ENCODE measurements around the gene OGDH. TPM values are rescaled to one million over a fixed set of nuclear protein-coding genes. Genes with fewer than 3 reads are reported as not detected.

OGDH gene
- total and polyA plus RNA-seq, 2 experiments from 2014 or later: 13.5 to 76.9 TPM

- H2AFZ ChIP-seq: no peak overlapping the region
- DNase-seq (ENCODE audit: low spot score): peak; percentile 43
Observed at GRCh38 chr7:44561962-44562621, 44.3 kb upstream of the OGDH start.

More at GRCh38 chr7:44561962-44562621, 44.3 kb upstream of the OGDH start:
- no peak overlapping the region for H3K4me3 ChIP-seq
- no peak for TF ChIP-seq JUNB (IDR thresholded peaks at IDR 0.05; ENCODE audit: unreplicated experiment)
- no peak for TF ChIP-seq POLR2AphosphoS5 (IDR thresholded peaks at IDR 0.05; ENCODE audit: low read depth)
- TF ChIP-seq CTCF (conservative IDR thresholded peaks at IDR 0.05; ENCODE audit: low read depth in 2 of 2): no peak
- TF ChIP-seq EZH2 (IDR thresholded peaks at IDR 0.05; ENCODE audit: low read depth, unreplicated experiment): no peak
- TF ChIP-seq EZH2phosphoT487 (IDR thresholded peaks at IDR 0.05; ENCODE audit: unreplicated experiment): no peak
- TF ChIP-seq STAT1 (IDR thresholded peaks at IDR 0.05; ENCODE audit: unreplicated experiment): no peak
- no peak for TF ChIP-seq ZNF331 (CRISPR knock-in tag; IDR thresholded peaks at IDR 0.05; ENCODE audit: low read depth)
- TF ChIP-seq ZNF462 (CRISPR knock-in tag; IDR thresholded peaks at IDR 0.05): no peak
- no peak for TF ChIP-seq CREB1 (CRISPR knock-in tag; IDR thresholded peaks at IDR 0.05; ENCODE audit: low read depth)
- TF ChIP-seq, protein P1, sequence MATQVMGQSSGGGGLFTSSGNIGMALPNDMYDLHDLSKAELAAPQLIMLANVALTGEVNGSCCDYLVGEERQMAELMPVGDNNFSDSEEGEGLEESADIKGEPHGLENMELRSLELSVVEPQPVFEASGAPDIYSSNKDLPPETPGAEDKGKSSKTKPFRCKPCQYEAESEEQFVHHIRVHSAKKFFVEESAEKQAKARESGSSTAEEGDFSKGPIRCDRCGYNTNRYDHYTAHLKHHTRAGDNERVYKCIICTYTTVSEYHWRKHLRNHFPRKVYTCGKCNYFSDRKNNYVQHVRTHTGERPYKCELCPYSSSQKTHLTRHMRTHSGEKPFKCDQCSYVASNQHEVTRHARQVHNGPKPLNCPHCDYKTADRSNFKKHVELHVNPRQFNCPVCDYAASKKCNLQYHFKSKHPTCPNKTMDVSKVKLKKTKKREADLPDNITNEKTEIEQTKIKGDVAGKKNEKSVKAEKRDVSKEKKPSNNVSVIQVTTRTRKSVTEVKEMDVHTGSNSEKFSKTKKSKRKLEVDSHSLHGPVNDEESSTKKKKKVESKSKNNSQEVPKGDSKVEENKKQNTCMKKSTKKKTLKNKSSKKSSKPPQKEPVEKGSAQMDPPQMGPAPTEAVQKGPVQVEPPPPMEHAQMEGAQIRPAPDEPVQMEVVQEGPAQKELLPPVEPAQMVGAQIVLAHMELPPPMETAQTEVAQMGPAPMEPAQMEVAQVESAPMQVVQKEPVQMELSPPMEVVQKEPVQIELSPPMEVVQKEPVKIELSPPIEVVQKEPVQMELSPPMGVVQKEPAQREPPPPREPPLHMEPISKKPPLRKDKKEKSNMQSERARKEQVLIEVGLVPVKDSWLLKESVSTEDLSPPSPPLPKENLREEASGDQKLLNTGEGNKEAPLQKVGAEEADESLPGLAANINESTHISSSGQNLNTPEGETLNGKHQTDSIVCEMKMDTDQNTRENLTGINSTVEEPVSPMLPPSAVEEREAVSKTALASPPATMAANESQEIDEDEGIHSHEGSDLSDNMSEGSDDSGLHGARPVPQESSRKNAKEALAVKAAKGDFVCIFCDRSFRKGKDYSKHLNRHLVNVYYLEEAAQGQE (IDR thresholded peaks at IDR 0.05; ENCODE audit: unreplicated experiment): no peak
- TF ChIP-seq NANOG (IDR thresholded peaks at IDR 0.05; ENCODE audit: borderline replicate concordance): no peak
- TF ChIP-seq, protein P2, sequence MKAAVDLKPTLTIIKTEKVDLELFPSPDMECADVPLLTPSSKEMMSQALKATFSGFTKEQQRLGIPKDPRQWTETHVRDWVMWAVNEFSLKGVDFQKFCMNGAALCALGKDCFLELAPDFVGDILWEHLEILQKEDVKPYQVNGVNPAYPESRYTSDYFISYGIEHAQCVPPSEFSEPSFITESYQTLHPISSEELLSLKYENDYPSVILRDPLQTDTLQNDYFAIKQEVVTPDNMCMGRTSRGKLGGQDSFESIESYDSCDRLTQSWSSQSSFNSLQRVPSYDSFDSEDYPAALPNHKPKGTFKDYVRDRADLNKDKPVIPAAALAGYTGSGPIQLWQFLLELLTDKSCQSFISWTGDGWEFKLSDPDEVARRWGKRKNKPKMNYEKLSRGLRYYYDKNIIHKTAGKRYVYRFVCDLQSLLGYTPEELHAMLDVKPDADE (IDR thresholded peaks at IDR 0.05): no peak
- no peak for TF ChIP-seq ZNF114 (CRISPR knock-in tag; IDR thresholded peaks at IDR 0.05)
- H3K9me2 ChIP-seq (ENCODE audit: insufficient read depth): no peaks in the 10 kb centered on the region
- Mint-ChIP-seq H3K4me1 (peaks cover 5% of the 10 kb centered on the region; the same call in 2 of the 3 replicates), H3K4me3 (no peak overlapping the region), H3K27ac (peak overlapping the region; percentile 43; the same call in 1 of the 2 replicates), H3K36me3 (ENCODE audit: low read depth) (peaks cover 35% of the 10 kb centered on the region), H3K27me3 (ENCODE audit: insufficient read depth, low read depth, poor library complexity) (peaks cover 15% of the 10 kb centered on the region), H3K9me3 (no peaks in the 10 kb centered on the region; the same call in 2 of the 3 replicates)
- no peaks in the 10 kb centered on the region for H3K79me2 ChIP-seq (replicated peaks; ENCODE audit: insufficient read depth)
- H3K36me3 ChIP-seq (ENCODE audit: insufficient read depth): peaks cover 10% of the 10 kb centered on the region; the same call in 1 of the 2 replicates
- no peak overlapping the region for H3K4me2 ChIP-seq
- no peaks in the 10 kb centered on the region for H4K20me1 ChIP-seq (replicated peaks; ENCODE audit: insufficient read depth)
- no peaks in the 10 kb centered on the region for H3K4me1 ChIP-seq (ENCODE audit: insufficient read depth)
- H3F3A ChIP-seq (replicated peaks; ENCODE audit: low read depth): peaks cover 6% of the 10 kb centered on the region; the same call in 1 of the 2 replicates
- no peak overlapping the region for H3K27ac ChIP-seq (ENCODE audit: low read depth)
- peak; percentile 13 for ATAC-seq
- no peaks in the 10 kb centered on the region for H3K27me3 ChIP-seq (ENCODE audit: insufficient read depth)

Data from GM23338 (cell line).